GM21528 (cell line): ENCODE measurements around the gene PTTG2.

ENCODE experiments used
- ATAC-seq: cut with Tn5 transposase; IDR thresholded peaks from one replicate; pipeline ENCODE4 v1.9.1; 2021; ENCODE audit warnings: mild to moderate bottlenecking, moderate library complexity; ENCODE audit not compliant: unreplicated experiment, low FRiP score

The PTTG2 gene

DNA sequence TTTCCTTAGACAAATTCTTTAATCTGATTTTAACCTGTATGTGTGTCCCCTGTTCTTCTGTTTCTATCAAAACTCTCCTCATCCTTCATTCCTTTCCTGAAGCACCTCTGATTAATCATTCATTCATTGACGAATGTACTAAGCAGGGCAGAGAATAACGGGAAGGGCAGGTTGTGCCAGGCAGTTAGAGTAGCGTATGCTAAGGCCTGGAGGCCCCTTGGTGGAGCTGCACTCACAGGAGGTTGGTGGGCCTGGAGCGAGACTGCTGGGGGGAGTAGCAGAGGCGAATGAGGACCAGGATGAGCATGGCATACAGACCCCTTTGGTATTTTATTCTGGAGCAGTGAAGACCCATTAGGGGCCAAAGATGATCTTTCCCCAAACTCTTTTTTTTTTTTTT is 22.5 kb downstream of the PTTG2 start:
- ATAC-seq, result no peak

- no peak for ATAC-seq
These were observed 23.8 kb downstream of the PTTG2 start for GRCh38 chr4:37983951-37984350.

DNA sequence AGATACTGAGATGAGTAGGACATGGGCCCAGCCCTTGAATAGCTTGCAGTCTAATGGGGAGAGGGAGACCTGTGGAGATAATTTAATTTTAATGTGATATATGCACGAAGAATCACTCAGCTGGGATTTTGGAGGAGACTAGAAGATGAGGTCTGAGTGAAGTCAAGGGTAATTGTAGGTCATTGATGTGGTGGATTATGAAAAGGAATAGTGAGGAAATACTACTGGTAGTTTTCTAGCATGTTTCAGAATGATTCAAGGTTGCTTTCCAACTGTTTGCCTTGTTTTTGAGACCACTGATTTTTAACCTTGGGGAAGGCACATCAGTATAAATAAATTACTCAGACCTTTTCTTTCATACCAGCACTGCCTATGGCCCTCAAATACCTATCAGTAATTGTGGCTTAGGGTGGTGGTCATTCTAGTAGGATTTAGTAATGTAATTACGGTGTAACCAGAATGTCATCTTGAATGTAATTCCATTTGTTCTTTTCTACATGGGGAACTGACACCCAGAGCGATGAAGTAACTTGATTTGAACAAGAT is 25.6 kb downstream of the PTTG2 start:
- ATAC-seq, result no peak

GRCh38 chr4:37988670-37989069 is 28.5 kb downstream of the PTTG2 start:
- ATAC-seq, result no peak

DNA sequence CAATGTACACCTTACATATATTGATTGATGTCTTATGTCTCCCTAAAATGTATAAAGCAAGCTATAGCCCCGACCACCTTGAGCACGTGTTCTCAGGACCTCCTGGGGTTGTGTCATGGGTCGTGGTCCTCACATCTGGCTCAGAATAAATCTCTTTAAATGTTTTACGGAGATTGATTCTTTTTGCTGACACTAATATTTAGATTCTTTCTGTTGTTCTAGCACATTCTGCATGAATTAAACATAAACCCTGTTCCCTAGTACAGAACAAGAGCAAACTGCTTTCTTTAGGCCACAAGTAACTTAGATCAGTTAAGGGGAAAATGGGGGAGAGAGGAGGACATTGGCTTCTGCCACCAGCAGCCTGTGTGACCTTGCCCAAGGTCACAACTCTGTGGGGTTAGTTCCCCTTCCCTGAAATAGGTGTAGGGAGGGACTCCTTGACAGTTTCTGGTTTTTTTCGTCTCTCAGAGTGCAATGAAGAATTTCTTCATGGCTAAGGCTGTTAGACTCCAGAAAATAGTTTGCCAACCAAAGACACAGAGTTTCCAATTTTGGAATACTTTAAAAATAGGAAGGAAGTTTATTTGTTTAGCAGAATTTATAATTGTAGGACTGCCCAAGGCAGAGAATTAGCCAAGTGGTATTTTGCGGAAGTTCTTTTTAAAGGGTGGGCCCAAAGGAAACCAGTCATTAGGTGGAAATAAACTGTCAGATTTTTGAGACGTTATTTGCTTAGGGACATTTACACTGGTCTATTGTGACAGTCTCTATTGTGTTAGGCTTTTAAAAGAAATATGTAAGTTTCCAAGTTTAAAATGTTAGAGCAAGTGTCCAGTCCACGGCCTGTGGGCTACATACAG is 29.4 kb downstream of the PTTG2 start:
- no peak for ATAC-seq

DNA sequence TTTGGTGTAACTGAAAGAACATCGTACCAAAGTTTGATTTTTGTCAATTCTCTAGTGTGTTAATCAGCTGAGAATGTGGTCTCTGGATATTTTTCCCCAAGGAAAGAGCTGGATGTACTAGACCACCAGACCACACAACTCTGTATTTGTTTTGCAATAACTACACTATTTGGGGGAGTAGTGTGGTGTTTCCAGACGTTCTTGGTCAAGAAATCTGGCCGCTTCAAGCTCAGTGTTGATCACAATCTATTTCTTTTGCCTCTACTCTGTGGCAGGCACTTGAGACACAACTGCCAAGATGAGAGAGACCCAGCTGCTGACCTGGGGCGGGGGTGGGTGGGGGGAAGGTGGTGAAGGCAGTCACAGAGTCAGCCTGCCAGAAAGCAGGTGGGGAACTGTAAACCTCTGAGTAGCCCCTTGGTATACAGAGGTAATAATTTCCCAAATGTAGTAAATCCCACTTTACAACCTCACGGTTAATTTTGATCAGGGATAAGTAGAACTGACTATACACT is 30.6 kb downstream of the PTTG2 start:
- ATAC-seq, result no peak

- ATAC-seq, result no peak
These were observed 31.6 kb downstream of the PTTG2 start for GRCh38 chr4:37991623-37992410.

DNA sequence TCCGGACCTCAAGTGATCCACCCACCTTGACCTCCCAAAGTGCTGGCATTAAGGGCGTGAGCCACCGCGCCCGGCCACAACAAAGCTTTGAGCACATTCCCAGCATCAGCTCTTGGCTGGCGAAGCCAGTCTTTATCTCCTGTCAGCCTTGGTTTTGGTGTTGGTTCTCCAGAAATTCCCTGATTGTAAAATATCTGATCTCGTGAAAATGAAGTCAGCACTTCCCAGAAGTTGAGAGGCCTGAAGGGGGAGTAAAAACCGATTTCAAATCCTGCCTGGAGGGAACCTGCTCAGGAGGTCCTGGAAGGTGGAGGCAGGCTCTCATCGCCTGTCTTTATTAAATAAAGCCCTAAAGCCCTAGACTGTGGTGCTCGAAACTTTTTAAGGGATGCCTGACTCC is 33.6 kb downstream of the PTTG2 start:
- no peak for ATAC-seq

DNA sequence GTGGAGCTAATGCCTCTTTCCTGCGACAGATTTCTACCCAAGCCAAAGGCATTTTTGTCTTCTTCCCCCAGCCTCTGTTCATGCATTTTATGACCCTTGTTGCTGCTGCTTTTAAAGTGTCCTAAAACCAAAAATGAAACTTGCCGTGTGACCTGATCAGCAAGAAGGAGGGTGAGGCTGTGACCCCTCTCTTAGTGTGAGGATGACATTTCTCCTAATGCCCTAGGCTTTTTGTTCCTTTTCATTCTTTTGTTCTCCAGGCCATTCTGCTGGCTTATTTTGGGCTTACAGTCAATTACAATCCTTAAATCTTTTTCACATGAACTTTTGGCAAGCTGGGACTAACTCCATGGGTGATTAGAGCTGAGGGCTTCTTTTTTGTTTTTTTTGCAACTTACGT is 34.4 kb downstream of the PTTG2 start:
- no peak for ATAC-seq

DNA sequence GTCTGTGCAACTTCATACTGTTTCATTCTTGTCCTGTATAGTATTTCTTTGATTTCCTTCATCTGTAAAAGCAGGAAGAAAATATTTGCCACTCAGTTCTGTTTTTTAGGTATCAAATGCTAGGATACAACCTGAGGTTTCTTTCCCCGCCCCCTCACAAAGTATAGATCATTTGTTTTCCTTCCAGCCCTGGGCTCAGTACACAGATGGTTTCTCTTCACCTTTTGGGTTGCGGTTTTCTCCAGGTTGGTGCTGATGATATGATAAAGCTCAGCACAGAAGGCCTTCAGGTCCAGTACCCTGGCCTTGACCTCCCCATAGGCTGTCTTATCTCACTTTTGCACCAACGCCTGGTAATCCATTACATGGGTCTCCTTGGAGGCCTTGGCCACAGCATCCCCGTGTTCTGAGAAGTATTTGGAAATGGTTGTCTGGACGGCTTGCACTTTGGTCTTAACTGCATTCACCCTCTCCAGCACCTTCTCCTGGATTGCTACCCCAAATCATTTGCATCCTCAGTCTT is 35.2 kb downstream of the PTTG2 start:
- no peak for ATAC-seq

DNA sequence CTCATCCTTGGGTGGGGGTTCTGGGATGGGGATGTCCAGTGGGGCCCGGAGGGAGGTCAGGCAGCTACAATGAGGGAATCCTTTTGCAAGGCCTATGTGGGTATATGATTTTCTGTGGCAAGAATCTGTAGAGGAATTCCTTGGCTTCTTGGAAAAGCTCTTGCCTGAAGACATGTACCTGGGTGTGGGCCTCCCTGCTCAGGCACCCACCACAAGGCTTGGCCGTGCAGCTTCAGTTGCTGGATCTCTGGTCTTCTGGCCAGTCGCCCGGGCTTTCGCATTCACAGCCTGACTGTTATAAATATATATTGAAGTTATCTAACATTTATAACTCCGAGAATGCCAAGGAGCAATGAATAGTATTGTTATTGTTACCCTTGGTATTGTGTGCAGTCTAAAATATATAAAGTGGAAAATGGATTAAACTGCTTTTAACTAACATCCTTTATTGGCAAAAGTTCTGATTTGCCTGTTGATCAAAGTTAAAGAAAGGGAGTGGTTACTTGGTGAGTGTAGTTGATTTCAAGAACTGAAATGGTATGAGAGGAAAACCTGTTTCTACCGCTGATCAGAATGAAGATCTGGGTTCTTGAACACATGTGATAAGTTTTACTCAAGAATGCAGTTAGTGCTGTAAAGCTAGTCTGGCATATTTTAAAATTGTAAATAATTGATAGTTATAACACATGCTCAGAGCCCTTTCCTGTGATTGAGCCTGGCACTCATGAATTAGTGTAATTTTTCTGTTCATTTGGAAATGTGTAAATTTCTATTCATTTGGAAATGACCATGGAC is 36.0 kb downstream of the PTTG2 start:
- ATAC-seq, result no peak

DNA sequence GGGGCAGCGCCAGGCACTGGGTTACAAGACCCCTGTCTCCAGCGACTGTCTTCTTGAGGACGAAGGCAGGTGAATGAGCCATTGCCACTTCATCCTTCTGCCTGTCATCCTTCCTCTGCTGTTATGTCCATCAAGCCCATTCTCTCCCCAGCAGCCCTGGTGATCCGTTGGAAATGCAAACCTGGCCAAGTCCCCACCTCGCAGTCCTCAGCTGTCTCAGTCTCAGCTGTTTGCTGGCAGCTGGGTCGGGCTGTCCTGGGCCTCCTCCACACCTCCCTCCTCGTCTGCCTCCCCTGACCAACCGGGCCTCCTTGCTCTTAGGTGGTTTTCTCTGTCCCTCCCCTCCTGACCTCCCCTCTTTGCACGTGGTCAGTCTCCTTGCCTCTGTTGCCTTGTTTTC is 38.0 kb downstream of the PTTG2 start:
- no peak for ATAC-seq

GRCh38 chr4:37999000-37999716 is 39.0 kb downstream of the PTTG2 start:
- ATAC-seq, result no peak

GRCh38 chr4:37999965-38000364 is 39.8 kb downstream of the PTTG2 start:
- no peak for ATAC-seq

GRCh38 chr4:38001927-38002326 is 41.7 kb downstream of the PTTG2 start:
- no peak for ATAC-seq

- no peak for ATAC-seq
These were observed 42.4 kb downstream of the PTTG2 start for GRCh38 chr4:38002451-38003071.

- ATAC-seq, result no peak
These were observed 42.9 kb downstream of the PTTG2 start for GRCh38 chr4:38003102-38003501.

DNA sequence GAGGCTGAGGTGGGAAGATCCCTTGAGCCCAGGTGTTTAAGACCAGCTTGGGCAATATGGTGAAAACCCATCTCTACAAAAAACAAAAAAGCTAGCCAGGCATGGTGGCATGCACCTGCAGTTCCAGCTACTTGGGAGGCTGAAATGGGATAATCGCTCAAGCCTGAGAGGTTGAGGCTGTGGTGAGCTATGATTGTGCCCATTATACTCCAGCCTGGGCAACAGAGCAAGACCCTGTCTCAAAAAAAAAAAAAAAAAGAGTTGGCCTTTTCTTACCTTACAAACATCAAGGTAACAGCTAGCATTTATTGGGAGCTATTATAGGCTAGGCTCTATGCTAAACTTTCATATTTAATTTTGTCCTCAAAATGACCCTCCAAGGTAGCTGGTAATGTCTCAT is 43.4 kb downstream of the PTTG2 start:
- no peak for ATAC-seq

DNA sequence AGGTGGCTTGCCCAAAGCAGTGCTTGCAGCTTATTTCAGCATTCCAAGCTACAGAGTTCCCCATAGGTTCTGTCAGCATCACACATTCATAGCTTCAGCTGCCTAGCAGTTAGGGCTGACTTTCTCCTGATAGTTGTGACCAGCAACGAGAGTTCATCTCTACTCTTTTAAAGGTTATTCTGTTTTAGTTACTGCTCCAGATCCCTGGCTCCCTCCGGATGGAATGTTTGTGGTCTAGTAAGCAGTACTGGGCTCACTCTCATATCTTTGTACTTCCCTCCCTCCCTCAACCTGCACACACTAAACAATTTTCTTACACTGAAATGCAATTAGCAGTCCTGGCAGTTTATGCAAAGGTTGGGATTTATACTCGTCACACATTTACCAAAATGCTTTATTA is 43.9 kb downstream of the PTTG2 start:
- ATAC-seq, result no peak
